ENCODE measurements around the gene ARL16.

- TF ChIP-seq CTCF (conservative IDR thresholded peaks at IDR 0.05; ENCODE audit: low read depth, low read length) (no peak), RFX5 (IDR thresholded peaks at IDR 0.05; ENCODE audit: low read depth, low read length) (no peak), SMC3 (IDR thresholded peaks at IDR 0.05; ENCODE audit: low read depth, low read length) (no peak), ELK1 (IDR thresholded peaks at IDR 0.05; ENCODE audit: borderline replicate concordance, low read depth, low read length) (no peak), MAFK (IDR thresholded peaks at IDR 0.05; ENCODE audit: low read depth, low read length) (no peak), POLR2A (IDR thresholded peaks at IDR 0.05; ENCODE audit: low read depth, low read length) (no peak), FOS (IDR thresholded peaks at IDR 0.05; ENCODE audit: low read depth, low read length) (no peak), MXI1 (IDR thresholded peaks at IDR 0.05; ENCODE audit: borderline replicate concordance, low read depth, low read length) (no peak), RAD21 (IDR thresholded peaks at IDR 0.05; ENCODE audit: low read length) (no peak)
Observed at GRCh38 chr17:81672504-81672903, 11.1 kb downstream of the ARL16 start.

Measured in IMR-90 (cell line).